GM23248 (cell line): ENCODE results near the gene WDR70. TPM values are rescaled to one million over a fixed set of nuclear protein-coding genes. Genes with fewer than 3 reads are reported as not detected.

Source experiments
- DNase-seq: peaks from one replicate; pipeline ENCODE4 v3.0.0-alpha.2; 2015
- H2AFZ ChIP-seq: fragments of 200-600 bp; sonication (generic); 2 replicates; pipeline ENCODE4 v1.6.1; 2016; ENCODE audit warnings: antibody characterized with exemption
- H3F3A ChIP-seq: fragments of 200-600 bp; sonication (generic); 2 replicates; pipeline ENCODE4 v1.6.1; 2016; ENCODE audit warnings: mild to moderate bottlenecking, antibody characterized with exemption, mixed run types; ENCODE audit not compliant: insufficient read depth
- H3K27ac ChIP-seq: fragments of 200-600 bp; sonication (generic); 2 replicates; pipeline ENCODE4 v1.5.1; 2016; ENCODE audit warnings: mild to moderate bottlenecking
- H3K27me3 ChIP-seq: fragments of 200-600 bp; sonication (generic); replicated peaks from 2 replicates; pipeline ENCODE4 v1.6.1; 2016; ENCODE audit warnings: mild to moderate bottlenecking; ENCODE audit not compliant: insufficient read depth
- H3K36me3 ChIP-seq: fragments of 200-600 bp; sonication (generic); 2 replicates; pipeline ENCODE4 v1.6.1; 2016; ENCODE audit warnings: low read depth, mild to moderate bottlenecking
- H3K4me1 ChIP-seq: fragments of 200-600 bp; sonication (generic); 2 replicates; pipeline ENCODE4 v1.6.1; 2016; ENCODE audit warnings: mild to moderate bottlenecking; ENCODE audit not compliant: insufficient read depth
- H3K4me2 ChIP-seq: fragments of 200-600 bp; sonication (generic); one replicate; pipeline ENCODE4 v1.6.1; 2016; ENCODE audit warnings: mild to moderate bottlenecking; ENCODE audit not compliant: unreplicated experiment
- H3K4me3 ChIP-seq: fragments of 200-600 bp; sonication (generic); 2 replicates; pipeline ENCODE4 v1.5.1; 2016; ENCODE audit warnings: mild to moderate bottlenecking
- H3K79me2 ChIP-seq: fragments of 200-600 bp; sonication (generic); 2 replicates; pipeline ENCODE4 v1.6.1; 2016; ENCODE audit warnings: mild to moderate bottlenecking; ENCODE audit not compliant: insufficient read depth
- H3K9ac ChIP-seq: fragments of 200-600 bp; sonication (generic); 2 replicates; pipeline ENCODE4 v1.6.1; 2016; ENCODE audit warnings: mild to moderate bottlenecking
- H3K9me2 ChIP-seq: fragments of 200-600 bp; sonication (generic); 2 replicates; pipeline ENCODE4 v1.6.1; 2016; ENCODE audit warnings: mixed run types, mild to moderate bottlenecking, moderate library complexity; ENCODE audit not compliant: insufficient read depth
- H3K9me3 ChIP-seq: fragments of 200-600 bp; sonication (generic); one replicate; pipeline ENCODE4 v1.6.1; 2017; ENCODE audit warnings: low read depth
- H4K20me1 ChIP-seq: fragments of 200-600 bp; sonication (generic); 2 replicates; pipeline ENCODE4 v1.6.0; 2016; ENCODE audit not compliant: insufficient read depth
- EZH2 ChIP-seq: fragments of 200-600 bp; sonication (generic); IDR thresholded peaks from 2 replicates; pipeline ENCODE4 v1.6.1; 2018; ENCODE audit warnings: antibody characterized with exemption, mild to moderate bottlenecking; ENCODE audit not compliant: insufficient read depth, poor library complexity, severe bottlenecking
- EZH2phosphoT487 ChIP-seq: fragments of 200-600 bp; sonication (generic); IDR thresholded peaks from 2 replicates; pipeline ENCODE4 v1.6.1; 2018; ENCODE audit warnings: antibody characterized with exemption, moderate library complexity, mild to moderate bottlenecking, low read depth; ENCODE audit not compliant: insufficient read depth
- WGBS, 2 experiments: methylation state at CpG; one replicate each; pipeline ENCODE4 v1.1.6; 2015 to 2017; ENCODE audit warnings: low lambda C conversion rate in 2 of 2, low coverage in 1 of 2; ENCODE audit errors: missing lambda C conversion rate in 2 of 2; 5-methylcytosine and 5-hydroxymethylcytosine counted together
- in situ Hi-C: fragments of 300-500 bp; cut with MboI; formaldehyde crosslinking; loops from 2 replicates; pipeline ENCODE4 v1.15.0; 2020
- polyA plus RNA-seq: library from polyadenylated mRNA; unstranded; fragments of >200 nt; fragmentation: Nextera tagmentation; extraction: Ambion mirVana; gene quantifications from 2 replicates; pipeline ENCODE4 v1.2.1, GENCODE V29; 2016
- total RNA-seq: library from RNA; depleted of rRNA; stranded (reverse); fragments of >200 nt; shearing (Covaris generic); gene quantifications from 2 replicates; pipeline ENCODE4 v1.2.3, GENCODE V29; 2014

The WDR70 gene
- total and polyA plus RNA-seq, 2 experiments from 2014 or later, result 20.8 to 24.9 TPM

GRCh38 chr5:37730896-37731455 is 351.9 kb downstream of the WDR70 start:
- DNase-seq, result no peak
- Histone ChIP-seq H3F3A (0 out of 2 replicates have a peak, but pooled peaks cover 2% of the 10 kb centered on the region), H3K9ac (no peak overlapping the region), H2AFZ (no peak overlapping the region), H3K79me2 (no peaks in the 10 kb centered on the region), H3K4me2 (no peak overlapping the region), H4K20me1 (no peaks in the 10 kb centered on the region), H3K27me3 (no peaks in the 10 kb centered on the region), H3K27ac (no peak overlapping the region), H3K9me3 (no peaks in the 10 kb centered on the region), H3K4me1 (peaks cover 7% of the 10 kb centered on the region), H3K4me3 (no peak overlapping the region), H3K36me3 (peaks cover 17% of the 10 kb centered on the region; the same call in 1 of the 2 replicates), H3K9me2 (no peaks in the 10 kb centered on the region)
- in situ Hi-C loops, result loop anchor here (25.0 kb wide), 1 partner anchor 456 kb away; no protein-coding TSS in a partner anchor
- 94 to 98% methylated on average over 3 of the region's 3 CpGs for WGBS, 2 experiments
- TF ChIP-seq EZH2 (no peak), EZH2phosphoT487 (no peak)

- in situ Hi-C loops, result loop anchor here (25.0 kb wide), 1 partner anchor 453 kb away; no protein-coding TSS in a partner anchor
- Histone ChIP-seq H3K4me2 (no peak overlapping the region), H3K9ac (no peak overlapping the region), H3K79me2 (no peaks in the 10 kb centered on the region), H3K27ac (no peak overlapping the region), H3K9me2 (no peaks in the 10 kb centered on the region), H4K20me1 (no peaks in the 10 kb centered on the region), H2AFZ (no peak overlapping the region), H3K4me3 (no peak overlapping the region), H3K9me3 (no peaks in the 10 kb centered on the region), H3K36me3 (peaks cover 9% of the 10 kb centered on the region; the same call in 1 of the 2 replicates), H3F3A (peaks cover 26% of the 10 kb centered on the region), H3K4me1 (peaks cover 34% of the 10 kb centered on the region), H3K27me3 (no peaks in the 10 kb centered on the region)
- WGBS, 2 experiments, result 0% methylated on average over 1 of the region's 1 CpG
- TF ChIP-seq EZH2phosphoT487, result no peak
- TF ChIP-seq EZH2, result no peak
- no peak for DNase-seq
These were observed 355.0 kb downstream of the WDR70 start for GRCh38 chr5:37734114-37734513.

GRCh38 chr5:37735649-37736347 is 356.7 kb downstream of the WDR70 start:
- Histone ChIP-seq H2AFZ (no peak overlapping the region), H3K9me2 (no peaks in the 10 kb centered on the region), H3K4me3 (0 out of 2 replicates have a peak overlapping the region, but pooled peaks have one; percentile 10), H3K27ac (no peak overlapping the region), H3K4me1 (peaks cover 51% of the 10 kb centered on the region), H3K79me2 (no peaks in the 10 kb centered on the region), H3F3A (peaks cover 40% of the 10 kb centered on the region), H3K9ac (no peak overlapping the region; the same call in 1 of the 2 replicates), H4K20me1 (no peaks in the 10 kb centered on the region), H3K27me3 (no peaks in the 10 kb centered on the region), H3K36me3 (no peaks in the 10 kb centered on the region; the same call in 1 of the 2 replicates), H3K9me3 (no peaks in the 10 kb centered on the region), H3K4me2 (peak overlapping the region; percentile 53)
- DNase-seq, result peak; percentile 34
- in situ Hi-C loops, result loop anchor here (25.0 kb wide), 1 partner anchor 452 kb away; no protein-coding TSS in a partner anchor
- WGBS, 2 experiments, result 52 to 56% methylated on average over 4 of the region's 4 CpGs
- TF ChIP-seq EZH2 (no peak), EZH2phosphoT487 (no peak)

- Histone ChIP-seq H2AFZ (no peak overlapping the region), H3F3A (peaks cover 46% of the 10 kb centered on the region), H3K9ac (no peak overlapping the region), H3K4me1 (peaks cover 57% of the 10 kb centered on the region), H4K20me1 (no peaks in the 10 kb centered on the region), H3K9me2 (no peaks in the 10 kb centered on the region), H3K27ac (no peak overlapping the region), H3K36me3 (no peaks in the 10 kb centered on the region), H3K27me3 (no peaks in the 10 kb centered on the region), H3K9me3 (no peaks in the 10 kb centered on the region), H3K4me3 (no peak overlapping the region), H3K4me2 (peak overlapping the region; percentile 53), H3K79me2 (no peaks in the 10 kb centered on the region)
- no peak for DNase-seq
- no peak for TF ChIP-seq EZH2
- TF ChIP-seq EZH2phosphoT487, result no peak
- 74 to 80% methylated on average over 2 of the region's 2 CpGs for whole genome bisulfite sequencing, 2 experiments
- in situ Hi-C loops, result loop anchor here (25.0 kb wide), 1 partner anchor 451 kb away; no protein-coding TSS in a partner anchor
These were observed 357.3 kb downstream of the WDR70 start for GRCh38 chr5:37736397-37736796.
